H1 (cell line): ENCODE data around the gene FHIT.

Source experiments
- CHD1 ChIP-seq: IDR thresholded peaks from 2 replicates; pipeline ENCODE4 v1.6.1; 2012; ENCODE audit warnings: low read depth, low read length, improper control_type of control experiment
- CREB1 ChIP-seq: IDR thresholded peaks from 2 replicates; pipeline ENCODE4 v1.6.1; 2012; ENCODE audit warnings: inconsistent platforms
- EP300 ChIP-seq, 2 experiments: IDR thresholded peaks; 1 replicate in 1 of 2; 2 replicates in 1 of 2; pipeline ENCODE4 v1.6.1; 2011 to 2012; ENCODE audit warnings: low read depth in 2 of 2, low read length in 2 of 2, mild to moderate bottlenecking in 2 of 2, borderline replicate concordance in 1 of 2, inconsistent platforms in 1 of 2, moderate library complexity in 1 of 2
- HDAC2 ChIP-seq, 2 experiments: fragments of 300-600 bp in 1 of 2; sonication (generic) in 1 of 2; IDR thresholded peaks; 2 replicates each; pipeline ENCODE4 v1.6.1; 2011 to 2012; ENCODE audit warnings: low read depth in 2 of 2, low read length in 2 of 2, mild to moderate bottlenecking in 2 of 2, moderate library complexity in 2 of 2, borderline replicate concordance in 1 of 2, inconsistent platforms in 1 of 2
- KDM4A ChIP-seq: IDR thresholded peaks from one replicate; pipeline ENCODE4 v1.7.1; 2012; ENCODE audit warnings: low read depth, mild to moderate bottlenecking, moderate library complexity, low read length, inconsistent platforms; ENCODE audit not compliant: severe bottlenecking
- POLR2A ChIP-seq, 2 experiments: IDR thresholded peaks; 1 replicate in 1 of 2; 2 replicates in 1 of 2; pipeline ENCODE4 v1.6.1; 2011; ENCODE audit warnings: low read depth in 2 of 2, low read length in 2 of 2, mild to moderate bottlenecking in 2 of 2; ENCODE audit errors: control extremely low read depth in 1 of 2
- POU5F1 ChIP-seq: IDR thresholded peaks from 2 replicates; pipeline ENCODE4 v1.6.1; 2011; ENCODE audit warnings: low read depth, mild to moderate bottlenecking, low read length, moderate library complexity
- TAF1 ChIP-seq: IDR thresholded peaks from 2 replicates; pipeline ENCODE4 v1.6.1; 2011; ENCODE audit warnings: mild to moderate bottlenecking, low read depth, low read length
- ZNF274 ChIP-seq: IDR thresholded peaks from 2 replicates; pipeline ENCODE4 v1.7.0; 2012; ENCODE audit warnings: low read length, borderline replicate concordance; ENCODE audit errors: extremely low read depth
- TF ChIP-seq, protein P1 (sequence below), 3 experiments: IDR thresholded peaks; 1 replicate in 2 of 3; 2 replicates in 1 of 3; pipeline versions ENCODE4 v1.5.1 to v1.6.1; 2011; ENCODE audit warnings: low read length in 3 of 3, mild to moderate bottlenecking in 3 of 3, inconsistent platforms in 2 of 3, low read depth in 1 of 3, moderate library complexity in 1 of 3; ENCODE audit not compliant: insufficient read depth in 1 of 3; ENCODE audit errors: control extremely low read depth in 1 of 3

DNA sequence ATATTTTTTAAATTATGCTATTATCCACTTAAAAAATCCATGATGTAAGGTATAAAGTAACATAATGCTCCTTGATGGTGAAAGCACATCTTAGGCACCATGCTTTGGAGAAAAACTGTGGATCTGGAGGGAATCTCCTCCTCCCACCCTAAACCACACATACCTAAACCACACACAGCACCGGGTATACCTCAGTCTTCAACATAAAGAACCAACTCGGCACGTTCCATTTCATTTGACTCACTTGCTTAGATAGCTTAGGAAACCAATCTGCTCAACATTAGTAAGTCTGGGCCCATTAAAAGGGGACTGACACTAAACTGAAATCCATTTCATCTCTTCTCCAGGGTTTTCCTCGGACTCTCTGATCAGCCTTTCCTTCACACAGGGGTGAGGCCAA is 1255.7 kb downstream of the FHIT start:
- TF ChIP-seq ZNF274 = no peak
- TF ChIP-seq CHD1 = no peak
- TF ChIP-seq KDM4A = no peak
- TF ChIP-seq, protein P1, sequence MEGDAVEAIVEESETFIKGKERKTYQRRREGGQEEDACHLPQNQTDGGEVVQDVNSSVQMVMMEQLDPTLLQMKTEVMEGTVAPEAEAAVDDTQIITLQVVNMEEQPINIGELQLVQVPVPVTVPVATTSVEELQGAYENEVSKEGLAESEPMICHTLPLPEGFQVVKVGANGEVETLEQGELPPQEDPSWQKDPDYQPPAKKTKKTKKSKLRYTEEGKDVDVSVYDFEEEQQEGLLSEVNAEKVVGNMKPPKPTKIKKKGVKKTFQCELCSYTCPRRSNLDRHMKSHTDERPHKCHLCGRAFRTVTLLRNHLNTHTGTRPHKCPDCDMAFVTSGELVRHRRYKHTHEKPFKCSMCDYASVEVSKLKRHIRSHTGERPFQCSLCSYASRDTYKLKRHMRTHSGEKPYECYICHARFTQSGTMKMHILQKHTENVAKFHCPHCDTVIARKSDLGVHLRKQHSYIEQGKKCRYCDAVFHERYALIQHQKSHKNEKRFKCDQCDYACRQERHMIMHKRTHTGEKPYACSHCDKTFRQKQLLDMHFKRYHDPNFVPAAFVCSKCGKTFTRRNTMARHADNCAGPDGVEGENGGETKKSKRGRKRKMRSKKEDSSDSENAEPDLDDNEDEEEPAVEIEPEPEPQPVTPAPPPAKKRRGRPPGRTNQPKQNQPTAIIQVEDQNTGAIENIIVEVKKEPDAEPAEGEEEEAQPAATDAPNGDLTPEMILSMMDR (IDR thresholded peaks at IDR 0.05; ENCODE audit: control extremely low read depth in 1 of 3, insufficient read depth in 1 of 3, low read depth in 1 of 3, low read length in 3 of 3) = no peak
- no peak for TF ChIP-seq EP300 (IDR thresholded peaks at IDR 0.05; ENCODE audit: borderline replicate concordance in 1 of 2, low read depth in 2 of 2, low read length in 2 of 2)
- no peak for TF ChIP-seq POU5F1
- no peak for TF ChIP-seq POLR2A (IDR thresholded peaks at IDR 0.05; ENCODE audit: control extremely low read depth in 1 of 2, low read depth in 2 of 2, low read length in 2 of 2)
- TF ChIP-seq CREB1 = no peak
- TF ChIP-seq HDAC2 (IDR thresholded peaks at IDR 0.05; ENCODE audit: borderline replicate concordance in 1 of 2, low read depth in 2 of 2, low read length in 2 of 2) = no peak
- no peak for TF ChIP-seq TAF1
